Neural crest cell (in vitro differentiated cells): ENCODE measurements around the gene PCDHGB4. TPM values are rescaled to one million over a fixed set of nuclear protein-coding genes. Genes with fewer than 3 reads are reported as not detected.
"Not testable (repeated sequence)": the region's sequence is repeated elsewhere in the genome, so short reads cannot be mapped to it uniquely, and the experiment has no call there.

Source experiments
- DNase-seq: peaks from one replicate; pipeline ENCODE4 v3.0.0; 2021; ENCODE audit warnings: low read depth, mixed read lengths, low spot score
- H3K27ac Mint-ChIP-seq: one replicate; pipeline ENCODE4 v1.8.0; 2021; ENCODE audit warnings: mild to moderate bottlenecking, mixed read lengths; ENCODE audit not compliant: unreplicated experiment
- H3K27me3 Mint-ChIP-seq: 2 replicates; pipeline ENCODE4 v1.8.0; 2021; ENCODE audit warnings: low read depth, mild to moderate bottlenecking, mixed read lengths
- H3K36me3 Mint-ChIP-seq: 2 replicates; pipeline ENCODE4 v1.8.0; 2021; ENCODE audit warnings: low read depth, mild to moderate bottlenecking, mixed read lengths
- H3K4me1 Mint-ChIP-seq: 2 replicates; pipeline ENCODE4 v1.8.0; 2021; ENCODE audit warnings: mixed read lengths
- H3K4me3 Mint-ChIP-seq: one replicate; pipeline ENCODE4 v1.8.0; 2021; ENCODE audit warnings: mild to moderate bottlenecking, mixed read lengths
- H3K9me3 Mint-ChIP-seq: 2 replicates; pipeline ENCODE4 v1.8.0; 2021; ENCODE audit warnings: mixed read lengths
- CTCF ChIP-seq: fragments of 200-600 bp; sonication (generic); conservative IDR thresholded peaks from 2 replicates; pipeline ENCODE4 v1.5.0; 2021; ENCODE audit warnings: antibody characterized with exemption, mild to moderate bottlenecking
- total RNA-seq: library from RNA; stranded (reverse); gene quantifications from 2 replicates; pipeline ENCODE4 v1.2.1, GENCODE V29; 2021

Gene PCDHGB4
- total RNA-seq, 1 donor from 2014 or later, result 4.2 TPM

GRCh38 chr5:141343953-141344463 is 43.5 kb upstream of the PCDHGB4 start:
- TF ChIP-seq CTCF, result peak; percentile 18
- peaks cover 25% of the 10 kb centered on the region for H3K9me3 Mint-ChIP-seq
- no peaks in the 10 kb centered on the region for H3K27me3 Mint-ChIP-seq
- H3K4me1 Mint-ChIP-seq, result no peaks in the 10 kb centered on the region
- no peak overlapping the region for H3K4me3 Mint-ChIP-seq
- DNase-seq, result no peak
- H3K27ac Mint-ChIP-seq, result no peak overlapping the region
- H3K36me3 Mint-ChIP-seq, result peaks cover 16% of the 10 kb centered on the region

- no peak for TF ChIP-seq CTCF
- no peaks in the 10 kb centered on the region for H3K4me1 Mint-ChIP-seq
- H3K27me3 Mint-ChIP-seq, result no peaks in the 10 kb centered on the region
- DNase-seq, result no peak
- peaks cover 19% of the 10 kb centered on the region for H3K36me3 Mint-ChIP-seq
- H3K4me3 Mint-ChIP-seq, result no peak overlapping the region
- no peak overlapping the region for H3K27ac Mint-ChIP-seq
- peaks cover 27% of the 10 kb centered on the region for H3K9me3 Mint-ChIP-seq
Observed at GRCh38 chr5:141345327-141345726, 42.2 kb upstream of the PCDHGB4 start.

- Mint-ChIP-seq H3K36me3 (peaks cover 20% of the 10 kb centered on the region), H3K9me3 (peaks cover 27% of the 10 kb centered on the region)
- not testable (repeated sequence) for H3K4me1 Mint-ChIP-seq, H3K27ac Mint-ChIP-seq, DNase-seq, H3K27me3 Mint-ChIP-seq, H3K4me3 Mint-ChIP-seq
Observed at GRCh38 chr5:141346017-141346416, 41.5 kb upstream of the PCDHGB4 start.

- Mint-ChIP-seq H3K4me1 (no peaks in the 10 kb centered on the region), H3K9me3 (peaks cover 27% of the 10 kb centered on the region), H3K27me3 (no peaks in the 10 kb centered on the region), H3K4me3 (peak within 1 kb of the TSS; percentile 69), H3K36me3 (peaks cover 31% of the 10 kb centered on the region), H3K27ac (no peak within 1 kb of the TSS)
- peak; percentile 59 for TF ChIP-seq CTCF
- peak; percentile 21 for DNase-seq
Observed at GRCh38 chr5:141349917-141350619, 37.4 kb upstream of the PCDHGB4 start, which contains the start of gene PCDHGB1. PCDHGB1 (plus strand) TSS chr5:141350099; CDS start chr5:141350261, 162 bp downstream.

- peaks cover 24% of the 10 kb centered on the region for H3K9me3 Mint-ChIP-seq
- H3K4me3 Mint-ChIP-seq, result no peak overlapping the region
- TF ChIP-seq CTCF, result no peak
- H3K36me3 Mint-ChIP-seq, result peaks cover 34% of the 10 kb centered on the region
- H3K27me3 Mint-ChIP-seq, result no peaks in the 10 kb centered on the region
- H3K4me1 Mint-ChIP-seq, result no peaks in the 10 kb centered on the region
- DNase-seq, result no peak
- no peak overlapping the region for H3K27ac Mint-ChIP-seq
Observed at GRCh38 chr5:141351591-141351990, 35.9 kb upstream of the PCDHGB4 start.

GRCh38 chr5:141354900-141355469 is 32.5 kb upstream of the PCDHGB4 start, which contains the start of gene PCDHGA4:
PCDHGA4 (plus strand) TSS chr5:141355021; CDS start chr5:141355108, 87 bp downstream.
- H3K9me3 Mint-ChIP-seq, result peaks cover 21% of the 10 kb centered on the region
- H3K4me3 Mint-ChIP-seq, result no peak within 1 kb of the TSS
- H3K27me3 Mint-ChIP-seq, result no peaks in the 10 kb centered on the region
- H3K27ac Mint-ChIP-seq, result no peak within 1 kb of the TSS
- no peak for DNase-seq
- H3K36me3 Mint-ChIP-seq, result peaks cover 36% of the 10 kb centered on the region
- TF ChIP-seq CTCF, result peak; percentile 34
- no peaks in the 10 kb centered on the region for H3K4me1 Mint-ChIP-seq
